ENCODE results near the gene MUSK. TPM values are rescaled to one million over a fixed set of nuclear protein-coding genes. Genes with fewer than 3 reads are reported as not detected.
"Not testable (repeated sequence)": the region's sequence is repeated elsewhere in the genome, so short reads cannot be mapped to it uniquely, and the experiment has no call there.

MUSK gene
- total and polyA plus RNA-seq, 2 of the 8 experiments (the other 6 are each of a cell fraction or from before 2014, with no cell fraction given), result not detected

DNA sequence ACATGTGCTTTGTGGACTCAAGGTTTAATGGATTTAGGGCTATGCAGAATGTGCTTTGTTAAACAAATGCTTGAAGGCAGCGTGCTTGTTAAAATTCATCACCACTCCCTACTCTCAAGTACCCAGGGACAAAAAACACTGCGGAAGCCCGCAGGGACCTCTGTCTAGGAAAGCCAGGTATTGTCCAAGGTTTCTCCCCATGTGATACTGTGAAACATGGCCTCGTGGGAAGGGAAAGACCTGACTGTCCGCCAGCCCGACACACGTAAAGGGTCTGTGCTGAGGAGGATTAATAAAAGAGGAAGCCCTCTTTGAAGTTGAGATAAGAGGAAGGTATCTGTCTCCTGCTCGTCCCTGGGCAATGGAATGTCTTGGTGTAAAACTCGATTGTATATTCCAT lies 157.8 kb downstream of the MUSK start:
- H4K20me1 ChIP-seq (replicated peaks in 1 of 2; ENCODE audit: control insufficient read depth in 1 of 2, insufficient read depth in 2 of 2, low read length in 2 of 2); H2BK120ac ChIP-seq (replicated peaks; ENCODE audit: low read depth, low read length); H3K9ac ChIP-seq (replicated peaks in 1 of 4; ENCODE audit: extremely low read depth in 1 of 4, low read depth in 3 of 4, low read length in 3 of 4); H3K14ac ChIP-seq (ENCODE audit: insufficient read length); H3K4me3 ChIP-seq (ENCODE audit: extremely low read depth in 1 of 4, insufficient read depth in 2 of 4, low read depth in 3 of 4, low read length in 4 of 4); CTCF ChIA-PET (ENCODE audit: partially characterized antibody); H3K18ac ChIP-seq (ENCODE audit: extremely low read depth, low read length); DNase-seq (ENCODE audit: low read depth in 1 of 2, low spot score in 2 of 2); H4K5ac ChIP-seq (ENCODE audit: insufficient read length, low read depth, low read length); H3K79me1 ChIP-seq (ENCODE audit: low read depth, low read length); H3K27me3 ChIP-seq (replicated peaks in 1 of 4; ENCODE audit: control insufficient read depth in 3 of 4, extremely low read depth in 1 of 4, insufficient read depth in 3 of 4, low read length in 3 of 4); H3K23ac ChIP-seq (ENCODE audit: insufficient read length); H3K36me3 ChIP-seq (ENCODE audit: control insufficient read depth in 2 of 4, insufficient read depth in 4 of 4, low read length in 3 of 4); H2BK15ac ChIP-seq (ENCODE audit: low read length); H2BK20ac ChIP-seq (ENCODE audit: low read length); H3K79me2 ChIP-seq (ENCODE audit: control insufficient read depth in 1 of 2, insufficient read depth in 2 of 2, low read length in 2 of 2); H4K8ac ChIP-seq (ENCODE audit: extremely low read depth, insufficient read depth, low read length); H3K56ac ChIP-seq (replicated peaks; ENCODE audit: insufficient read length, low read depth, low read length); H3K4me2 ChIP-seq (ENCODE audit: insufficient read depth in 1 of 2, low read depth in 2 of 2, low read length in 2 of 2); H3K23me2 ChIP-seq (ENCODE audit: low read depth, low read length); H2AFZ ChIP-seq (ENCODE audit: low read length); H2BK12ac ChIP-seq (ENCODE audit: low read depth, low read length); H2AK5ac ChIP-seq (ENCODE audit: low read depth, low read length); H3K27ac ChIP-seq (ENCODE audit: low read depth, low read length); H3K4ac ChIP-seq (replicated peaks; ENCODE audit: insufficient read length, low read depth, low read length); H2BK5ac ChIP-seq (ENCODE audit: low read depth, low read length); H3K4me1 ChIP-seq (replicated peaks in 1 of 4; ENCODE audit: control insufficient read depth in 3 of 4, insufficient read depth in 4 of 4, low read length in 3 of 4); FAIRE-seq; POLR2A ChIA-PET (ENCODE audit: partially characterized antibody); H4K91ac ChIP-seq (replicated peaks; ENCODE audit: insufficient read length, low read length); H3K9me3 ChIP-seq (ENCODE audit: insufficient read depth in 2 of 2, low read depth in 1 of 2, low read length in 1 of 2): not testable (repeated sequence)
- WGBS, 2 experiments (ENCODE audit: extremely low coverage in 1 of 2, insufficient coverage in 1 of 2, insufficient read length in 1 of 2, insufficient replicate concordance in 2 of 2, low coverage in 1 of 2, low lambda C conversion rate in 2 of 2, missing lambda C conversion rate in 1 of 2), result 63% methylated on average over 8 of the region's 9 CpGs; no CpG with 5 or more reads in 1 of the 2 experiments
